ENCODE measurements around the gene UBE2R2.

DNA sequence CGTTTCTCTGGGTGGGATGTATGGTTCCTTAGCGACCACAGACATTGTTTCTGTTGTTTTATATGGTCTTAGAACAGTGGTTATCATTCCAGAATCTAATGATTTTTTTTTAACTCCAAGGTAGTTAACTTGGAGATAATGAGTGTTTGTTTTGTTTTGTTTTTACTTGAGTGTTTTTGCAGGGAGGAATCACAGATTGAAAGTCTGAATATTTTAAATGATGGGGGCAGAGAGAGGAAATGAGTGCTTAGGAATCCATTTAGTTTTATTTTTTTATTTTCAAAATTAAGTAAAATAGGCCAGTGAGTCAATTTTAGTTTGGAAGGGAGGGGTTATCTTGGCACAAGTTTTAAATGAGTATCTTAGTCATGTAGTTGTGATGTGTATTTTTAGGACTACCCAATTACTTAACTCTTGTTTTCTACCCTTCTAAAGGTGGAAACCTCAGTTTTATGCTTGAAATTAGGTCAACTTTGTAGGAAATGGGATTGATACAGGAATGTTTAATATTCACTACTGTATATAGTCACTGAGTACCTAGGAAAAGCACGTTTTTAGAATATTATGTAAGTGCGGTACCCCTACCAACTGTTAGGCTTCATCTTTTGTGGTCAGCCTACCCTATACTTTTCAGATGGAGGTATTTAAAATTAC lies 2.0 kb downstream of the UBE2R2 start:
- TF ChIP-seq EP300 (IDR thresholded peaks at IDR 0.05): no peak
- TF ChIP-seq CTCF (IDR thresholded peaks at IDR 0.05): no peak
